T-helper 2 cell treated with Interferon-gamma antibody and Interleukin-4, amounts not matched to agents 5 μg/mL and 100 μg/mL, for 36 hours (primary cell): ENCODE measurements around the gene UNC79.

ENCODE experiments used
- DNase-seq: peaks from one replicate; pipeline ENCODE4 v3.0.0; 2021; ENCODE audit warnings: low spot score
- H3K27ac Mint-ChIP-seq: one replicate; pipeline ENCODE4 v1.8.0; 2021; ENCODE audit warnings: mild to moderate bottlenecking, mixed read lengths
- H3K27me3 Mint-ChIP-seq: one replicate; pipeline ENCODE4 v1.8.0; 2021; ENCODE audit warnings: low read depth, mixed read lengths
- H3K36me3 Mint-ChIP-seq: one replicate; pipeline ENCODE4 v1.8.0; 2021; ENCODE audit warnings: low read depth, mixed read lengths
- H3K4me1 Mint-ChIP-seq: one replicate; pipeline ENCODE4 v1.8.0; 2021; ENCODE audit warnings: low read depth, mixed read lengths
- H3K4me3 Mint-ChIP-seq: one replicate; pipeline ENCODE4 v1.8.0; 2022; ENCODE audit warnings: mild to moderate bottlenecking, moderate library complexity, mixed read lengths
- H3K9me3 Mint-ChIP-seq: one replicate; pipeline ENCODE4 v1.8.0; 2021; ENCODE audit warnings: mixed read lengths

UNC79 gene

GRCh38 chr14:93716746-93717667 is 286.3 kb downstream of the UNC79 start:
- no peaks in the 10 kb centered on the region for H3K4me1 Mint-ChIP-seq
- no peak overlapping the region for H3K27ac Mint-ChIP-seq
- no peak overlapping the region for H3K4me3 Mint-ChIP-seq
- no peaks in the 10 kb centered on the region for H3K36me3 Mint-ChIP-seq
- no peaks in the 10 kb centered on the region for H3K27me3 Mint-ChIP-seq
- H3K9me3 Mint-ChIP-seq: no peaks in the 10 kb centered on the region
- DNase-seq: no peak

GRCh38 chr14:93717668-93718320 is 287.1 kb downstream of the UNC79 start:
- Mint-ChIP-seq H3K4me3 (no peak overlapping the region), H3K27ac (no peak overlapping the region), H3K4me1 (no peaks in the 10 kb centered on the region), H3K36me3 (no peaks in the 10 kb centered on the region), H3K9me3 (no peaks in the 10 kb centered on the region), H3K27me3 (no peaks in the 10 kb centered on the region)
- DNase-seq: no peak

GRCh38 chr14:93719256-93719655 is 288.5 kb downstream of the UNC79 start:
- DNase-seq: no peak
- no peaks in the 10 kb centered on the region for H3K36me3 Mint-ChIP-seq
- H3K27ac Mint-ChIP-seq: no peak overlapping the region
- H3K9me3 Mint-ChIP-seq: no peaks in the 10 kb centered on the region
- no peaks in the 10 kb centered on the region for H3K27me3 Mint-ChIP-seq
- no peaks in the 10 kb centered on the region for H3K4me1 Mint-ChIP-seq
- no peak overlapping the region for H3K4me3 Mint-ChIP-seq

GRCh38 chr14:93720076-93720815 is 289.5 kb downstream of the UNC79 start:
- no peak overlapping the region for H3K4me3 Mint-ChIP-seq
- H3K9me3 Mint-ChIP-seq: no peaks in the 10 kb centered on the region
- H3K27ac Mint-ChIP-seq: no peak overlapping the region
- no peaks in the 10 kb centered on the region for H3K4me1 Mint-ChIP-seq
- DNase-seq: no peak
- H3K27me3 Mint-ChIP-seq: no peaks in the 10 kb centered on the region
- no peaks in the 10 kb centered on the region for H3K36me3 Mint-ChIP-seq

- Mint-ChIP-seq H3K4me1 (no peaks in the 10 kb centered on the region), H3K4me3 (no peak overlapping the region), H3K27ac (no peak overlapping the region), H3K9me3 (no peaks in the 10 kb centered on the region), H3K27me3 (no peaks in the 10 kb centered on the region), H3K36me3 (no peaks in the 10 kb centered on the region)
- DNase-seq: no peak
Observed at GRCh38 chr14:93720981-93721483, 290.3 kb downstream of the UNC79 start.

GRCh38 chr14:93723001-93723400 is 292.3 kb downstream of the UNC79 start:
- no peaks in the 10 kb centered on the region for H3K4me1 Mint-ChIP-seq
- H3K9me3 Mint-ChIP-seq: no peaks in the 10 kb centered on the region
- H3K27ac Mint-ChIP-seq: no peak overlapping the region
- no peaks in the 10 kb centered on the region for H3K27me3 Mint-ChIP-seq
- H3K36me3 Mint-ChIP-seq: no peaks in the 10 kb centered on the region
- no peak overlapping the region for H3K4me3 Mint-ChIP-seq
- DNase-seq: no peak

- Mint-ChIP-seq H3K9me3 (no peaks in the 10 kb centered on the region), H3K27me3 (no peaks in the 10 kb centered on the region), H3K4me3 (no peak overlapping the region), H3K4me1 (no peaks in the 10 kb centered on the region), H3K27ac (no peak overlapping the region), H3K36me3 (no peaks in the 10 kb centered on the region)
- DNase-seq: no peak
Observed at GRCh38 chr14:93725002-93725582, 294.4 kb downstream of the UNC79 start.

GRCh38 chr14:93725993-93726392 is 295.3 kb downstream of the UNC79 start:
- Mint-ChIP-seq H3K36me3 (no peaks in the 10 kb centered on the region), H3K27me3 (no peaks in the 10 kb centered on the region), H3K27ac (no peak overlapping the region), H3K9me3 (no peaks in the 10 kb centered on the region), H3K4me3 (no peak overlapping the region), H3K4me1 (no peaks in the 10 kb centered on the region)
- DNase-seq: no peak

- no peak overlapping the region for H3K4me3 Mint-ChIP-seq
Observed at GRCh38 chr14:93727039-93727740, 296.5 kb downstream of the UNC79 start.

GRCh38 chr14:93727917-93728650 is 297.3 kb downstream of the UNC79 start:
- Mint-ChIP-seq H3K4me3 (no peak overlapping the region), H3K36me3 (no peaks in the 10 kb centered on the region), H3K4me1 (no peaks in the 10 kb centered on the region), H3K9me3 (no peaks in the 10 kb centered on the region), H3K27ac (no peak overlapping the region), H3K27me3 (no peaks in the 10 kb centered on the region)
- DNase-seq: no peak

More at GRCh38 chr14:93727039-93727740, 296.5 kb downstream of the UNC79 start:
- DNase-seq: no peak
- Mint-ChIP-seq H3K27me3 (no peaks in the 10 kb centered on the region), H3K9me3 (no peaks in the 10 kb centered on the region), H3K36me3 (no peaks in the 10 kb centered on the region), H3K27ac (no peak overlapping the region), H3K4me1 (no peaks in the 10 kb centered on the region)

- DNase-seq: no peak
- Mint-ChIP-seq H3K9me3 (no peaks in the 10 kb centered on the region), H3K4me1 (no peaks in the 10 kb centered on the region), H3K36me3 (no peaks in the 10 kb centered on the region), H3K27me3 (no peaks in the 10 kb centered on the region), H3K27ac (no peak overlapping the region), H3K4me3 (no peak overlapping the region)
Observed at GRCh38 chr14:93728651-93729016, 297.9 kb downstream of the UNC79 start.

- Mint-ChIP-seq H3K27me3 (no peaks in the 10 kb centered on the region), H3K4me3 (no peak overlapping the region)
- DNase-seq: no peak
Observed at GRCh38 chr14:93729993-93730392, 299.3 kb downstream of the UNC79 start.

GRCh38 chr14:93731753-93732152 is 301.0 kb downstream of the UNC79 start:
- no peaks in the 10 kb centered on the region for H3K9me3 Mint-ChIP-seq
- no peak overlapping the region for H3K27ac Mint-ChIP-seq
- no peaks in the 10 kb centered on the region for H3K27me3 Mint-ChIP-seq
- no peak for DNase-seq
- no peak overlapping the region for H3K4me3 Mint-ChIP-seq
- H3K4me1 Mint-ChIP-seq: no peaks in the 10 kb centered on the region
- no peaks in the 10 kb centered on the region for H3K36me3 Mint-ChIP-seq

More at GRCh38 chr14:93729993-93730392, 299.3 kb downstream of the UNC79 start:
- Mint-ChIP-seq H3K36me3 (no peaks in the 10 kb centered on the region), H3K27ac (no peak overlapping the region), H3K4me1 (no peaks in the 10 kb centered on the region), H3K9me3 (no peaks in the 10 kb centered on the region)
